SK-N-MC (cell line): ENCODE measurements around the gene GATAD2A.

ENCODE experiments used
- EZH2 ChIP-seq: fragments of 200-600 bp; sonication (generic); IDR thresholded peaks from one replicate; pipeline ENCODE4 v1.6.1; 2017; ENCODE audit warnings: antibody characterized with exemption
- POLR2AphosphoS5 ChIP-seq: IDR thresholded peaks from 2 replicates; pipeline ENCODE4 v1.6.1; 2012; ENCODE audit warnings: mild to moderate bottlenecking, low read depth, low read length, borderline replicate concordance

- TF ChIP-seq EZH2 = no peak
- no peak for TF ChIP-seq POLR2AphosphoS5
These were observed 23.4 kb upstream of the GATAD2A start for GRCh38 chr19:19382118-19382517.
